Activated naive CD4-positive, alpha-beta T cell treated with anti-CD3 and anti-CD28 coated beads for 36 hours (primary cell): Measurements from ENCODE around the gene PRDM15. TPM values are rescaled to one million over a fixed set of nuclear protein-coding genes. Genes with fewer than 3 reads are reported as not detected.

Experiments
- CTCF ChIA-PET: fragments of 350-600 bp; sonication (Branson Sonifier 250); formaldehyde crosslinking; loops from one replicate; lab custom pipeline; 2021; ENCODE audit warnings: antibody characterized with exemption; lab: Charles Lee
- DNase-seq: peaks from one replicate; pipeline ENCODE4 v3.0.0-alpha.2; 2020
- H3K27ac Mint-ChIP-seq: one replicate; pipeline ENCODE4 v1.8.0; 2021; ENCODE audit warnings: mild to moderate bottlenecking, mixed read lengths
- H3K27me3 Mint-ChIP-seq: one replicate; pipeline ENCODE4 v1.8.0; 2021; ENCODE audit warnings: low read depth, mixed read lengths
- H3K36me3 Mint-ChIP-seq: one replicate; pipeline ENCODE4 v1.8.0; 2021; ENCODE audit warnings: low read depth, mixed read lengths
- H3K4me1 Mint-ChIP-seq: one replicate; pipeline ENCODE4 v1.8.0; 2021; ENCODE audit warnings: low read depth, mixed read lengths
- H3K4me3 Mint-ChIP-seq: one replicate; pipeline ENCODE4 v1.8.0; 2021; ENCODE audit warnings: mild to moderate bottlenecking, moderate library complexity, mixed read lengths
- H3K9me3 Mint-ChIP-seq: one replicate; pipeline ENCODE4 v1.8.0; 2021; ENCODE audit warnings: mixed read lengths
- intact Hi-C: fragments of 100-400 bp; cut with micrococcal nuclease; formaldehyde crosslinking; loops from one replicate; pipeline ENCODE4 v1.15.1; 2023
- total RNA-seq, 2 experiments: library from RNA; stranded (reverse); gene quantifications; one replicate each; pipeline ENCODE4 v1.2.3, GENCODE V29; 2021

Gene PRDM15, protein sequence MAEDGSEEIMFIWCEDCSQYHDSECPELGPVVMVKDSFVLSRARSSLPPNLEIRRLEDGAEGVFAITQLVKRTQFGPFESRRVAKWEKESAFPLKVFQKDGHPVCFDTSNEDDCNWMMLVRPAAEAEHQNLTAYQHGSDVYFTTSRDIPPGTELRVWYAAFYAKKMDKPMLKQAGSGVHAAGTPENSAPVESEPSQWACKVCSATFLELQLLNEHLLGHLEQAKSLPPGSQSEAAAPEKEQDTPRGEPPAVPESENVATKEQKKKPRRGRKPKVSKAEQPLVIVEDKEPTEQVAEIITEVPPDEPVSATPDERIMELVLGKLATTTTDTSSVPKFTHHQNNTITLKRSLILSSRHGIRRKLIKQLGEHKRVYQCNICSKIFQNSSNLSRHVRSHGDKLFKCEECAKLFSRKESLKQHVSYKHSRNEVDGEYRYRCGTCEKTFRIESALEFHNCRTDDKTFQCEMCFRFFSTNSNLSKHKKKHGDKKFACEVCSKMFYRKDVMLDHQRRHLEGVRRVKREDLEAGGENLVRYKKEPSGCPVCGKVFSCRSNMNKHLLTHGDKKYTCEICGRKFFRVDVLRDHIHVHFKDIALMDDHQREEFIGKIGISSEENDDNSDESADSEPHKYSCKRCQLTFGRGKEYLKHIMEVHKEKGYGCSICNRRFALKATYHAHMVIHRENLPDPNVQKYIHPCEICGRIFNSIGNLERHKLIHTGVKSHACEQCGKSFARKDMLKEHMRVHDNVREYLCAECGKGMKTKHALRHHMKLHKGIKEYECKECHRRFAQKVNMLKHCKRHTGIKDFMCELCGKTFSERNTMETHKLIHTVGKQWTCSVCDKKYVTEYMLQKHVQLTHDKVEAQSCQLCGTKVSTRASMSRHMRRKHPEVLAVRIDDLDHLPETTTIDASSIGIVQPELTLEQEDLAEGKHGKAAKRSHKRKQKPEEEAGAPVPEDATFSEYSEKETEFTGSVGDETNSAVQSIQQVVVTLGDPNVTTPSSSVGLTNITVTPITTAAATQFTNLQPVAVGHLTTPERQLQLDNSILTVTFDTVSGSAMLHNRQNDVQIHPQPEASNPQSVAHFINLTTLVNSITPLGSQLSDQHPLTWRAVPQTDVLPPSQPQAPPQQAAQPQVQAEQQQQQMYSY
- 1 to 10 TPM; 9.6 to 9.8 TPM for total RNA-seq

DNA sequence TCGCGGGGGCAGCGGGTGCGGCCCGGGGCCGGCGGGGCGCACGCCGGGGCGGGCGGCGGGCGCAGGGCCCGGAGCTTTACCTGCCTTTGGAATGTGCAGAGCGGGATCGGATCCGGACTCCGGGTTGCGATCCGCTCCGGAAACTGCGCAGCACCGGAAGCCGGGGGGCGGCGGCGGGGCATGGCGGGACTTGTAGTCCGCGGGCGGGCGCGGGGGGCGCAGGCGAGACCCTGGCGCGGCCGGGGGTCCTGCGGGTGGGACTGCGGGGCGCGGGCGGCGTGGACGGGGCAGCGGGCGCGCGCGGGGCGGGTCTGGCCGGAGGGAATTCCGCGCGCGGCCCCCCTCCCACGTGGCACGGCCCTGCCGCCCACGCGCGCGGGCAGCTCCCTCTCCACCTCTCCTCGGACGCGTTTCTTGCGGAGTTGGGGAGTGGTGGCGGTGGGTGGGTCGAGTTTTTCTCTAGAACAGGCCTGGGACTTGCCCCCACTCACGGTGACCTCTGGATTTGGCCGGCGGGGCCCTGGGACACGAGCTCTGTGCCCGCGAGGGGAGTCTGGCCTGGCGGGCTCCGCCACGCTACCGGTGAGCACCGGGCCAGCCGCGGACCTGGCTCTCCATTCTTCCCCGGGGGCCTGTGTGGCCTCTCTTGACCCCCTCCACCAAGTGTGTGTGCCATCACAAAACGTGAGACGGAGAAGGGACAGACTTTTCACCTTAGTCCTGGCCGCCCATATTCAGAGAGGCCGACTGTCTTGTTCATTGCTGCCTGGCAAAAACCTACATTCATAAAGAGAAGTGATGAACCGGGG is at the start of gene PRDM15:
PRDM15 (minus strand) TSS at position 155 of the 809 bp plus-strand sequence. CDS start 18,981 bp downstream, outside the sequence.
- H3K27ac Mint-ChIP-seq = peak within 1 kb of the TSS; percentile 91
- CTCF ChIA-PET = interaction anchor here (0.6 to 3.3 kb wide), 4 partner anchors 31 to 238 kb away, joined by 3 to 13 read pairs (median 5); no protein-coding TSS in a partner anchor
- H3K36me3 Mint-ChIP-seq = peaks cover 2% of the 10 kb centered on the region
- H3K27me3 Mint-ChIP-seq = no peaks in the 10 kb centered on the region
- peak; percentile 86 for DNase-seq
- peak within 1 kb of the TSS; percentile 84 for H3K4me3 Mint-ChIP-seq
- no peaks in the 10 kb centered on the region for H3K9me3 Mint-ChIP-seq
- intact Hi-C loops = loop anchor here (2.0 to 5.0 kb wide), 4 partner anchors 47 to 228 kb away; no protein-coding TSS in a partner anchor
- H3K4me1 Mint-ChIP-seq = peaks cover 15% of the 10 kb centered on the region

DNA sequence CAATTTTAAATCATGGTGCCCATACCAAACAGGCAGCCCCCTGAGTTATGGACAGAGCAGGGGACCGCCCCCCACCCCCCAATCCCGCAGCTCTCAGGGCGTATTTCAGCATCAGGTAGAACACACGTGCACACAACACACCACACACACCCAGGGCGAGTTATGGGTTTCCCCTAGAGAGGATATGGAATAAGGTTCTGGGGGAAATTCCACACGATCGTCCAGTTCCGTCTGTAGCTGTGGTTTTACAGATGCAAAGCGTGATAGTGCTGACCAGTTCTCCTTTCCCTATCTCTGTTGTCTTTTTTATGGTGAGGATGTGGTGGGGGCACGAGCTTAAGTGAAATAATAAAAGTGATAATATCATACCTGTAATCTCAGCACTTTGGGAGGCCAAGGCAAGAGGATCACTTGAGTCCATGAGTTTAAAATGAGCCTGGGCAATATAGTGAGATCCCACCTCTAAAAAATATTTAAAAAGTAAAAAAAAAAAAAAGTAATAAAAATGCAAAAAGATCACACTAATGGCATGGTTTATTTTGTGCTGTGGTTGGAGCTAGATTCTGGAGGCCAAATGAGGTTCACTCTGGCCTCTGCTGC is 49.6 kb upstream of the PRDM15 start:
- peaks cover 57% of the 10 kb centered on the region for H3K4me1 Mint-ChIP-seq
- no peaks in the 10 kb centered on the region for H3K27me3 Mint-ChIP-seq
- peak; percentile 15 for DNase-seq
- H3K36me3 Mint-ChIP-seq = no peaks in the 10 kb centered on the region
- intact Hi-C loops = loop anchor here (10.0 kb wide), 2 partner anchors 306 to 476 kb away; partner anchors contain the start of gene UBASH3A
- H3K4me3 Mint-ChIP-seq = no peak overlapping the region
- no peaks in the 10 kb centered on the region for H3K9me3 Mint-ChIP-seq
- peak overlapping the region; percentile 50 for H3K27ac Mint-ChIP-seq
- CTCF ChIA-PET = interaction anchor here (1.5 kb wide), 1 partner anchor 51 kb away, joined by 3 read pairs; no protein-coding TSS in a partner anchor

DNA sequence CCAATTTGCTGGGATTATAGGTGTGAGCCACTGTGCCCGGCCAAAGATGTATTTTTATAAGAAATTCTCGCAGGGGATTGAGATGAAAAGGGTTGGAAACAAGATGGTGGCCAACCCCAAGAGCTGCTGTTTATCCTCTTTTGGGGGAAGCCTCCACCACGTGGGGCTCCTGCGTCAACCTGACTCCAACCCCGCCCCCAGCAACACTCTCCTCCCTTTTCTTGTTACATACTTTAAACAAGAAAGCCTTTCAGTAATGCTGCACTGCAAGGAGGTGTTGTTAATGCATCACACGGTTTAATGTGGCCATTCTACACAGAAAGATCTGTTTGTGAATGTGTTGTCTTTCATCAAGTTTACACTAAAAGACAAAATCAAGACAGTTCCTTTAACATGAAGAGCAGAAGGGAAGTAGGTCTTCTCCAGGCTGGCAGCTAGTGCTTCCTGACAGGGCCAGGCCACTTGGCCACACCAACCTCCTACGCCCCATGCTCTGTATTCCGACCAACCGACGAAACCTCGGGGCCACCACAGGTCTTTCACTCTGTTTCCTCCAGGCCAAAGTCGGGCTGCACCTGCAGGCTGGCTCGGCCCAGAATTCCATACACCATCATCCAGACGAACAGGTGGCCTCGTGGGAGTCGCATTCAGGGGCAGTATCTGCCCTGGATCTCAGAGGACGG is 48.7 kb upstream of the PRDM15 start:
- DNase-seq = peak; percentile 59
- intact Hi-C loops = loop anchor here (1.0 to 10.0 kb wide), 4 partner anchors 25 to 477 kb away; partner anchors contain the start of genes PRDM15 and UBASH3A
- H3K4me3 Mint-ChIP-seq = no peak overlapping the region

DNA sequence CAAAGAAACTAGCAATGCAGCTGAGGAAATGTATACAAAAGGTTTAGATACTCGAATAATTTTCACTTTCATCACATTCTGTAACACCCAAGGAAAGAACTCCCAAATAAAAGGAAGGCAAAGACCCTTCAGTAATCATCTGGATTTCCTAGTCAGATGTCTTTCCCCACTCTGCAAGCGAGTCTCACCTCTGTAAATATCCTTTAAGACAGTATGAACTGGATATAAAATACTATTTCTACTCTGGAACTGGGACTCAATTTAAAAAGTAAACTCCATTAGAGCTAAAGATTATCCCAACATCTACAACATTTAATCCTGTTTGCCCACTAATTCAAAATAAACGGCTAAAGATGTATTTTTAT is 47.6 kb upstream of the PRDM15 start:
- Mint-ChIP-seq H3K36me3 (no peaks in the 10 kb centered on the region), H3K27ac (peak overlapping the region; percentile 97), H3K27me3 (no peaks in the 10 kb centered on the region), H3K9me3 (no peaks in the 10 kb centered on the region), H3K4me1 (peaks cover 68% of the 10 kb centered on the region), H3K4me3 (peak overlapping the region; percentile 85)
- CTCF ChIA-PET = interaction anchor here (1.2 to 1.3 kb wide), 3 partner anchors 74 to 332 kb away, joined by 3 to 4 read pairs (median 3); no protein-coding TSS in a partner anchor
- DNase-seq = no peak
- intact Hi-C loops = loop anchor here (1.0 to 10.0 kb wide), 8 partner anchors 25 to 478 kb away; partner anchors contain the start of genes PRDM15, UBASH3A and ZBTB21

More for the DNA sequence above, 48.7 kb upstream of the PRDM15 start:
- Mint-ChIP-seq H3K9me3 (no peaks in the 10 kb centered on the region), H3K4me1 (peaks cover 59% of the 10 kb centered on the region), H3K36me3 (no peaks in the 10 kb centered on the region), H3K27ac (peak overlapping the region; percentile 5), H3K27me3 (no peaks in the 10 kb centered on the region)
- CTCF ChIA-PET = interaction anchor here (1.3 kb wide), 1 partner anchor 180 kb away, joined by 4 read pairs; no protein-coding TSS in a partner anchor

DNA sequence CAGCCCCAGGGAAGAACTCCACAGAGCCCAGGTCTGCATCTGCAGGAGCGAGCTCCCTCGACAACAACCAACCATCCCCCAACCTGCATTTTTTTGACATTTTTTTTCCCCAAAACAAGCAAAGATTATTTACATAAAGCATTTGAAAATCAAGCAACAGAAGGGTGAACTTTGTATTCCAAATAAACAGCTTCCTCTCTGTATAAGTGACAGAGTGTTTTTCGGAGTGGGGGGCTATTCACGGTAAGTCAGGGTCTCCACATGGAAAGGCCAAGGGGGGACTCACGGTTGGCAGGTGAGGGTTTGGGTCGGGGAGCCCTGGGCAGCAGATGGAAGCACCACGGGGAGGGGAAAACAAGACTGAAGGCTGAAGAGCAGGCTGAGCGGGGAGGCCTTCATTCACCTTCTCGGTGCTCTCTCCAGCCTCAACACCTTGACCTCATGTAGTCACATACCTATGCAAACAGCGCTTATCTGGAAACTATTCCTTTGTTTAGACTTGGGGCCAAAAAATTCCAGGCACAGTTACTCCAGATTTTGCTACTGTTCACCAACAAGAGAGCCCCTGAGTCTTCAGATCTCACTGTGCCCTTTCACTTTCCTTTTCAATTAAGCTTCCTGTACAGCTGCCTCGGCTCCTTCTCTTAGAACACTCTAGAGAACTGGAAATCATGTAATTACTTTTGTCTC is 47.1 kb upstream of the PRDM15 start:
- H3K27ac Mint-ChIP-seq = peak overlapping the region; percentile 97
- intact Hi-C loops = loop anchor here (1.0 to 10.0 kb wide), 7 partner anchors 25 to 479 kb away; partner anchors contain the start of genes PRDM15, UBASH3A and ZBTB21
- peaks cover 71% of the 10 kb centered on the region for H3K4me1 Mint-ChIP-seq
- DNase-seq = peak; percentile 53
- CTCF ChIA-PET = interaction anchor here (1.2 to 1.3 kb wide), 3 partner anchors 75 to 333 kb away, joined by 3 to 4 read pairs (median 3); no protein-coding TSS in a partner anchor
- no peaks in the 10 kb centered on the region for H3K27me3 Mint-ChIP-seq
- no peaks in the 10 kb centered on the region for H3K36me3 Mint-ChIP-seq
- H3K4me3 Mint-ChIP-seq = peak overlapping the region; percentile 85
- H3K9me3 Mint-ChIP-seq = no peaks in the 10 kb centered on the region

DNA sequence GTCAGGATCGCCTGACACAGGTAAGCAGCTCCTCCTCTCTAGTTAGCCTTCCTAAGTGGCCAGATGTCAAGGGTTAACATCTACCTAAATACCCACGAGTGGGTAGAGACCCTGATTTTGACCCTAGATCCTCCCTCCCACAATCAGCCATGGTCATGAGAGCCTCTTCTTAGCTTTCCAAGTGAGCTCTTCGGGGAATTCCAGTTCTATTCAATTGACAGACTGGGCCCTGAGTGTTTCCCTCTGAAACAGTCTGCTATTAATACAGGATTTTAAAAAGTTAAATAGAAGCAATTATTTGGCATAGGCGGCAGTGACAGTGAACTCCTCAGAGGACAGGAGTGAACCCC is 46.6 kb upstream of the PRDM15 start:
- H3K27me3 Mint-ChIP-seq = no peaks in the 10 kb centered on the region
- intact Hi-C loops = loop anchor here (1.0 to 10.0 kb wide), 7 partner anchors 24 to 479 kb away; partner anchors contain the start of genes PRDM15, UBASH3A and ZBTB21
- peak overlapping the region; percentile 97 for H3K27ac Mint-ChIP-seq
- H3K4me1 Mint-ChIP-seq = peaks cover 75% of the 10 kb centered on the region
- H3K36me3 Mint-ChIP-seq = no peaks in the 10 kb centered on the region
- DNase-seq = no peak
- peak overlapping the region; percentile 85 for H3K4me3 Mint-ChIP-seq
- H3K9me3 Mint-ChIP-seq = no peaks in the 10 kb centered on the region
- CTCF ChIA-PET = interaction anchor here (1.2 to 1.3 kb wide), 2 partner anchors 26 to 75 kb away, joined by 3 to 6 read pairs; no protein-coding TSS in a partner anchor

DNA sequence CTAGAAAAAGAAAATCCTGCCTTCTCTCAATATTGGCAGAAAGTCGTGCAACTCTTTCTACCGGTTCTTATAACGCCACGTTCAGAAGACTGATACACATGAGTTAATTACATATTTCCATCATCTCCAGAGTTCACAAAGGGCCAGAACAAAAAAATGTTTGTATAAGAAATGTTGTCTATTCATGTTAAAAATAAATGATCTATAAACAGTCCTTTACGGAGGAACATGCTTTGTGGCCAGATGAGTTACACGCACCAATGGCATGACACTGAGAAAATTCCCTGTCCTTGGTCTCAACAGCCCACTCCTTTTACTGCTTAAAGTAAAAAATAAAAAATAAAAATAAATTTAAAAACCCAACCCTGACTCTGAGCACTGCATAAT is 45.2 kb upstream of the PRDM15 start:
- no peak overlapping the region for H3K27ac Mint-ChIP-seq
- no peak overlapping the region for H3K4me3 Mint-ChIP-seq
- no peaks in the 10 kb centered on the region for H3K27me3 Mint-ChIP-seq
- no peaks in the 10 kb centered on the region for H3K36me3 Mint-ChIP-seq
- intact Hi-C loops = loop anchor here (5.0 to 10.0 kb wide), 3 partner anchors 310 to 603 kb away; partner anchors contain the start of gene UBASH3A
- no peaks in the 10 kb centered on the region for H3K9me3 Mint-ChIP-seq
- CTCF ChIA-PET = interaction anchor here (0.8 kb wide), 1 partner anchor 59 kb away, joined by 4 read pairs; no protein-coding TSS in a partner anchor
- H3K4me1 Mint-ChIP-seq = peaks cover 76% of the 10 kb centered on the region
- DNase-seq = no peak

DNA sequence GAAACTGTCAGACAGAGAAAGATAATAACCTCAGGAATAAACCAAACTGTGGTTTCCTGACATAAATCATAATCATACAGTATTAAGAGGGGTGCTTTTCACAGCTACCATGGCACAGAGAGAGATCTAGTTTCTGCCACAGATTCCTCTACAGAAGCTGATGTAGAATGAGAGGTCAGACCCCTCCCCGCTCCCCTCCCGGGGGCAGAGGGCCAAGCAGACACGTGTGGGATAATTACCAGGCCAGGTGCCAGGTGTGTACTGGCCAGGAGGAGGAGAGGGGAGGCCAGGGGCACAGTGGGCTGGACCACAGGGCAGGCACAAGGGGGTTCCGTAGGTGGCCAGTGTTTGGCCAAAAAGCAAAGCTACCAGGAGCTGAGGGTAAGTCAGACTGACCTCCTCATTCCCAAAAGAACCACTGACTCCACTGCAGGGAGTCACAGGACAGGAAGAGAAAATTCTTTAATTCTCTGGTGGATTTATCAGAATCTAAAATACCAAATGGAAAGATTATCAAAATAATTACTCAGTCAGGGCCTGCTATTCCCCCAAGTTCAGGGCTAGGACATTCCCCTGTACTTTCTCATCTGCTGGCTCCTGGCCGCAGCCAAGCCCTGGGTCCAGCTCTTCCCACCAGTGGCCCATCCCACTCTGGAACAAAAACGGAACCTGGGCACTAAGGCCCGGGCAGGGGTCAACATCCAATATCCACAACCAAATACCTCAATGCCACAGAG is 44.7 kb upstream of the PRDM15 start:
- Mint-ChIP-seq H3K36me3 (no peaks in the 10 kb centered on the region), H3K27me3 (no peaks in the 10 kb centered on the region), H3K4me3 (peak overlapping the region; percentile 70), H3K4me1 (peaks cover 74% of the 10 kb centered on the region), H3K9me3 (no peaks in the 10 kb centered on the region), H3K27ac (peak overlapping the region; percentile 79)
- intact Hi-C loops = loop anchor here (5.0 to 10.0 kb wide), 3 partner anchors 311 to 604 kb away; partner anchors contain the start of gene UBASH3A
- peak; percentile 55 for DNase-seq
- CTCF ChIA-PET = interaction anchor here (0.8 to 1.3 kb wide), 4 partner anchors 46 to 184 kb away, joined by 3 to 4 read pairs (median 4); no protein-coding TSS in a partner anchor

DNA sequence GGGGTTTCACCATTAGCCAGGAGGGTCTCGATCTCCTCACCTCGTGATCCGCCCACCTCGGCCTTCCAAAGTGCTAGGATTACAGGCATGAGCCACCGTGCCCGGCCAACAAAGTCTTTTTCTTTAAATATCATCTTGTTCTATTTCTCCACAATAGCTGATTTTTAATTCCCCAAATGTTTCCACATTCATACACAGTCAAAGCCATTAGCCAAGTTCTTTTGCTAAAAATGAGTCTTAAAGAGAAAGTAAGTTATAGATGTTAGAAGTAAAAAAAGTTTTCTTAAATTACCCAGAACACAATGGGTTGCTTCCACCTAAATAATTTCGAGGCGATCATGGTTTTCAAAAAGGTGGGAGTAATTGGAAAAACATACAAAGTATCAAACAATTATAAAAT is 44.0 kb upstream of the PRDM15 start:
- Mint-ChIP-seq H3K9me3 (no peaks in the 10 kb centered on the region), H3K27me3 (no peaks in the 10 kb centered on the region), H3K4me1 (peaks cover 68% of the 10 kb centered on the region), H3K27ac (peak overlapping the region; percentile 79), H3K4me3 (peak overlapping the region; percentile 70), H3K36me3 (no peaks in the 10 kb centered on the region)
- intact Hi-C loops = loop anchor here (5.0 to 10.0 kb wide), 3 partner anchors 312 to 604 kb away; partner anchors contain the start of gene UBASH3A
- CTCF ChIA-PET = interaction anchor here (1.1 to 1.3 kb wide), 4 partner anchors 46 to 193 kb away, joined by 3 to 4 read pairs (median 3); no protein-coding TSS in a partner anchor
- no peak for DNase-seq
